Measurements from ENCODE around the gene ZNF189.

DNA sequence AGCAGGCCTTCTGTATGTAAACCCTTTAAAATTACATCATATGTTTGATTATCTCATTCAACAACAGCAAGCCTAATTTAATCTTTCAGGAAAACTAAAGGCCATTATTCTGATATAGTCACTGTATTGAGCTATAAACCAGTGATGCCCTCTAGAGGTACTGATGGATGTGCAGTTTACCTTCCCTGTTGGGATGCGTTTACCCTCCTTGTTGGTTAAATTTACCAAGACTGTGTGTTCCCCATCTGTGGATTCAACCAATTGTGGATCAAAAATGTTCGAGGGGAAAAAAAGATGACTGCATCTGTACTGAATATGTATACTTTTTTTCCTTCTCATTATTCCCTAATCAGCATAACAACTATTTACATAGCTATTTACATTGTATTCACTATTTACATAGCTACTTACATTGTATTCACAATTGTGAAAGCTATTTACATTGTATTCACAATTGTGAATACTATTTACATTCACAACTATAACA lies 10.1 kb upstream of the ZNF189 start:
- TF ChIP-seq POLR2A (IDR thresholded peaks at IDR 0.05; ENCODE audit: low read depth, low read length) (no peak), POLR2AphosphoS5 (IDR thresholded peaks at IDR 0.05; ENCODE audit: low read depth, low read length) (no peak)

All from GM12891 (cell line).